GM19193 (cell line): Measurements from ENCODE around the gene MYO1D.

Experiments used
- POLR2A ChIP-seq: IDR thresholded peaks from 4 replicates; pipeline ENCODE4 v1.6.1; 2011; ENCODE audit not compliant: insufficient read depth, insufficient read length; ENCODE audit errors: extremely low read depth

MYO1D gene

GRCh38 chr17:32523017-32523680, 353.8 kb downstream of the MYO1D start:
- TF ChIP-seq POLR2A: peak; percentile 47

GRCh38 chr17:32520737-32521404, 356.1 kb downstream of the MYO1D start:
- TF ChIP-seq POLR2A: no peak

- peak; percentile 67 for TF ChIP-seq POLR2A
Measured at GRCh38 chr17:32520104-32520701, 356.7 kb downstream of the MYO1D start.

- peak; percentile 7 for TF ChIP-seq POLR2A
Measured at GRCh38 chr17:32519228-32520103, 357.5 kb downstream of the MYO1D start.

GRCh38 chr17:32518646-32519227, 358.2 kb downstream of the MYO1D start:
- TF ChIP-seq POLR2A: no peak

- TF ChIP-seq POLR2A: no peak
Measured at GRCh38 chr17:32517982-32518381, 358.9 kb downstream of the MYO1D start.

GRCh38 chr17:32516940-32517701, 359.8 kb downstream of the MYO1D start:
- TF ChIP-seq POLR2A: no peak

- TF ChIP-seq POLR2A: no peak
Measured at GRCh38 chr17:32516450-32516849, 360.5 kb downstream of the MYO1D start.

GRCh38 chr17:32515677-32516383, 361.1 kb downstream of the MYO1D start:
- TF ChIP-seq POLR2A: no peak

GRCh38 chr17:32514606-32515005, 362.3 kb downstream of the MYO1D start:
- no peak for TF ChIP-seq POLR2A

- no peak for TF ChIP-seq POLR2A
Measured at GRCh38 chr17:32513579-32513978, 363.3 kb downstream of the MYO1D start.

GRCh38 chr17:32512328-32512727, 364.6 kb downstream of the MYO1D start:
- TF ChIP-seq POLR2A: no peak

GRCh38 chr17:32510466-32510865, 366.5 kb downstream of the MYO1D start:
- TF ChIP-seq POLR2A: no peak
